ENCODE results near the gene CD2. TPM values are rescaled to one million over a fixed set of nuclear protein-coding genes. Genes with fewer than 3 reads are reported as not detected.

CD2 gene
- total RNA-seq, 1 donor from 2014 or later: not detected

GRCh38 chr1:116717318-116717717 lies 36.9 kb upstream of the CD2 start:
- no peak overlapping the region for H3K4me3 Mint-ChIP-seq (ENCODE audit: low read depth)
- no peaks in the 10 kb centered on the region for H3K27me3 Mint-ChIP-seq

GRCh38 chr1:116720364-116721038 lies 33.7 kb upstream of the CD2 start:
- Mint-ChIP-seq H3K4me1 (ENCODE audit: low read depth) (no peaks in the 10 kb centered on the region), H3K9me3 (ENCODE audit: low read depth) (no peaks in the 10 kb centered on the region), H3K36me3 (ENCODE audit: insufficient read depth) (no peaks in the 10 kb centered on the region), H3K27me3 (no peaks in the 10 kb centered on the region), H3K4me3 (ENCODE audit: low read depth) (no peak overlapping the region), H3K27ac (no peak overlapping the region)
- no peak for DNase-seq (ENCODE audit: low spot score, unreplicated experiment)
- TF ChIP-seq CTCF (IDR thresholded peaks at IDR 0.05; ENCODE audit: unreplicated experiment): no peak

More at GRCh38 chr1:116717318-116717717, 36.9 kb upstream of the CD2 start:
- TF ChIP-seq CTCF (IDR thresholded peaks at IDR 0.05; ENCODE audit: unreplicated experiment): no peak
- DNase-seq (ENCODE audit: low spot score, unreplicated experiment): no peak
- Mint-ChIP-seq H3K9me3 (ENCODE audit: low read depth) (no peaks in the 10 kb centered on the region), H3K4me1 (ENCODE audit: low read depth) (no peaks in the 10 kb centered on the region), H3K36me3 (ENCODE audit: insufficient read depth) (no peaks in the 10 kb centered on the region), H3K27ac (no peak overlapping the region)

GRCh38 chr1:116721039-116721405 lies 33.2 kb upstream of the CD2 start:
- H3K4me1 Mint-ChIP-seq (ENCODE audit: low read depth): no peaks in the 10 kb centered on the region
- H3K27ac Mint-ChIP-seq: no peak overlapping the region
- no peaks in the 10 kb centered on the region for H3K36me3 Mint-ChIP-seq (ENCODE audit: insufficient read depth)
- no peak overlapping the region for H3K4me3 Mint-ChIP-seq (ENCODE audit: low read depth)
- TF ChIP-seq CTCF (IDR thresholded peaks at IDR 0.05; ENCODE audit: unreplicated experiment): no peak
- no peak for DNase-seq (ENCODE audit: low spot score, unreplicated experiment)
- H3K27me3 Mint-ChIP-seq: no peaks in the 10 kb centered on the region
- no peaks in the 10 kb centered on the region for H3K9me3 Mint-ChIP-seq (ENCODE audit: low read depth)

GRCh38 chr1:116721451-116722007 lies 32.7 kb upstream of the CD2 start:
- no peak overlapping the region for H3K4me3 Mint-ChIP-seq (ENCODE audit: low read depth)
- no peaks in the 10 kb centered on the region for H3K27me3 Mint-ChIP-seq
- no peaks in the 10 kb centered on the region for H3K36me3 Mint-ChIP-seq (ENCODE audit: insufficient read depth)
- H3K9me3 Mint-ChIP-seq (ENCODE audit: low read depth): no peaks in the 10 kb centered on the region
- TF ChIP-seq CTCF (IDR thresholded peaks at IDR 0.05; ENCODE audit: unreplicated experiment): no peak
- no peak for DNase-seq (ENCODE audit: low spot score, unreplicated experiment)
- H3K4me1 Mint-ChIP-seq (ENCODE audit: low read depth): no peaks in the 10 kb centered on the region
- no peak overlapping the region for H3K27ac Mint-ChIP-seq

GRCh38 chr1:116722016-116722838 lies 32.0 kb upstream of the CD2 start:
- no peaks in the 10 kb centered on the region for H3K9me3 Mint-ChIP-seq (ENCODE audit: low read depth)
- no peaks in the 10 kb centered on the region for H3K4me1 Mint-ChIP-seq (ENCODE audit: low read depth)
- DNase-seq (ENCODE audit: low spot score, unreplicated experiment): no peak
- TF ChIP-seq CTCF (IDR thresholded peaks at IDR 0.05; ENCODE audit: unreplicated experiment): no peak
- H3K27me3 Mint-ChIP-seq: no peaks in the 10 kb centered on the region
- H3K4me3 Mint-ChIP-seq (ENCODE audit: low read depth): no peak overlapping the region
- H3K36me3 Mint-ChIP-seq (ENCODE audit: insufficient read depth): no peaks in the 10 kb centered on the region
- H3K27ac Mint-ChIP-seq: no peak overlapping the region

Measured in progenitor cell of endocrine pancreas (in vitro differentiated cells).